Fibroblast of skin of left biceps (primary cell): ENCODE data around the gene CDKN2B.
A peak's percentile ranks its signal among the peaks of the same experiment; 100 is the strongest.
"Not testable (repeated sequence)": the region's sequence is repeated elsewhere in the genome, so short reads cannot be mapped to it uniquely, and the experiment has no call there.

ENCODE experiments used
- DNase-seq, 2 experiments: peaks; one replicate each; pipeline ENCODE4 v3.0.0-alpha.2; 2013; ENCODE audit warnings: low read depth in 2 of 2

CDKN2B gene

GRCh38 chr9:21969011-21969940 is 39.8 kb downstream of the CDKN2B start:
- DNase-seq: no peak

GRCh38 chr9:21968331-21969010 is 40.6 kb downstream of the CDKN2B start:
- no peak for DNase-seq

GRCh38 chr9:21967702-21968101 is 41.4 kb downstream of the CDKN2B start:
- no peak for DNase-seq

- DNase-seq: no peak
Observed at GRCh38 chr9:21967169-21967568, 41.9 kb downstream of the CDKN2B start.

- no peak for DNase-seq
Observed at GRCh38 chr9:21966140-21966851, 42.8 kb downstream of the CDKN2B start.

GRCh38 chr9:21965401-21965951 is 43.6 kb downstream of the CDKN2B start:
- DNase-seq: peak; percentile 33 to 35

- no peak for DNase-seq
Observed at GRCh38 chr9:21964925-21965385, 44.1 kb downstream of the CDKN2B start.

- no peak for DNase-seq
Observed at GRCh38 chr9:21961569-21961968, 47.5 kb downstream of the CDKN2B start.

- not testable (repeated sequence) for DNase-seq
Observed at GRCh38 chr9:21959268-21959667, 49.8 kb downstream of the CDKN2B start.

GRCh38 chr9:21958833-21959232 is 50.3 kb downstream of the CDKN2B start:
- DNase-seq: no peak
